ENCODE results near the gene C14orf132.

GRCh38 chr14:96126783-96127271 is 87.7 kb downstream of the C14orf132 start:
- TF ChIP-seq CTCF (optimal IDR thresholded peaks at IDR 0.05 in 1 of 3, IDR thresholded peaks at IDR 0.05 in 1 of 3, conservative IDR thresholded peaks at IDR 0.05 in 1 of 3; ENCODE audit: extremely low read depth in 1 of 3, insufficient read depth in 2 of 3, low read length in 3 of 3) (no peak), EZH2 (IDR thresholded peaks at IDR 0.05; ENCODE audit: low read length) (no peak)

Measured in keratinocyte (primary cell).